ENCODE results near the gene TSPAN9. TPM values are rescaled to one million over a fixed set of nuclear protein-coding genes. Genes with fewer than 3 reads are reported as not detected.

Gene TSPAN9
- total and polyA plus RNA-seq, 9 of the 15 experiments (the other 6 are each of a cell fraction or from before 2014, with no cell fraction given): 0.23 to 2.1 (median 0.60) TPM; not detected in 2

DNA sequence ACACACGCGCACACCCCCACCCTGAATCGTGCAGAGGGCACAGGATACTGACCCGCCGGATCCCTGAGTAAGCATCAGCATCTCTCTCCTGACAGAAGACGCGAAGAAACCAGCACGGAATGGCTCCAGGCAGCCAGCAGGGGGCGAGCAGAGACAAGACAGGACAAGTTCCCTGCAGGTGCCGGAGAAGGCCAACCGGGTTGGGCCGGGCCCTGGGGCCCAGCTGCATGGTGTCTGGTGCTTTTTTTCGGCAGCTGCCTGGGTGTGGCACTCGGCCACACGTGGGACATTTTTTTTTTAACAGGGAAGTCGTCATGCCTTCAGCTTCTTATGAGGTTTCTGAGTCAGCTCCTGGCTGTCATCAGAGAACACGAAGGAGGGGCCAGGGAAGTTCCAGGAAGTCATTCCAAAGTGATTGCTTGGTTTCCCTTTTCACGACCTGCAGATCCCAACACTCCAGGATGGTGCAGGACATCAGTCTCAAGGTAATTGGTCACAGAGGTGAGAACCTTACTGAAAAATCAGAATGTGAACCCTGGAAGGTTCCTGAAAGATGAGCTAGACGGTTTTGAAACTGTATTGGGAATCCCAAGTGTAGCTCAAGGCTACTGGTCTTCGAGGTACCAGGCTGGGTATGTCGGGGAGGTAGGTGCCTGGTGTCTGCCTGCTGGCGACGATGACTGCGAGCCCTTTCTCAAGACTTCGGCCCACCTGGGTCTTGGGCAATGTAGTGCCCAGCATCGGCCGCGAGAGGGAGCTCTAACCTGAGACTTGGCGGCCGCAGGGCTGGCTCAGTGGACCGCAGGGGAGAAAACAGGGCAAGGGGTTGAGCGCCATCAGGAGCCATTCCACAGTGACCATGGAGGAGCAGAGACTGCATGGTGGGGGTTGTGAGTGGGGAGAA lies 223.0 kb downstream of the TSPAN9 start (continued):
- TF ChIP-seq, protein P1, sequence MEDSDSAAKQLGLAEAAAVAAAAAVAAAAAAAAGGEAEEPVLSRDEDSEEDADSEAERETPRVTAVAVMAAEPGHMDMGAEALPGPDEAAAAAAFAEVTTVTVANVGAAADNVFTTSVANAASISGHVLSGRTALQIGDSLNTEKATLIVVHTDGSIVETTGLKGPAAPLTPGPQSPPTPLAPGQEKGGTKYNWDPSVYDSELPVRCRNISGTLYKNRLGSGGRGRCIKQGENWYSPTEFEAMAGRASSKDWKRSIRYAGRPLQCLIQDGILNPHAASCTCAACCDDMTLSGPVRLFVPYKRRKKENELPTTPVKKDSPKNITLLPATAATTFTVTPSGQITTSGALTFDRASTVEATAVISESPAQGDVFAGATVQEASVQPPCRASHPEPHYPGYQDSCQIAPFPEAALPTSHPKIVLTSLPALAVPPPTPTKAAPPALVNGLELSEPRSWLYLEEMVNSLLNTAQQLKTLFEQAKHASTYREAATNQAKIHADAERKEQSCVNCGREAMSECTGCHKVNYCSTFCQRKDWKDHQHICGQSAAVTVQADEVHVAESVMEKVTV (CRISPR knock-in tag; IDR thresholded peaks at IDR 0.05): 0 out of 2 replicates have a peak, but pooled peaks have one; percentile 16
- TF ChIP-seq, protein P2, sequence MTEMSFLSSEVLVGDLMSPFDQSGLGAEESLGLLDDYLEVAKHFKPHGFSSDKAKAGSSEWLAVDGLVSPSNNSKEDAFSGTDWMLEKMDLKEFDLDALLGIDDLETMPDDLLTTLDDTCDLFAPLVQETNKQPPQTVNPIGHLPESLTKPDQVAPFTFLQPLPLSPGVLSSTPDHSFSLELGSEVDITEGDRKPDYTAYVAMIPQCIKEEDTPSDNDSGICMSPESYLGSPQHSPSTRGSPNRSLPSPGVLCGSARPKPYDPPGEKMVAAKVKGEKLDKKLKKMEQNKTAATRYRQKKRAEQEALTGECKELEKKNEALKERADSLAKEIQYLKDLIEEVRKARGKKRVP (CRISPR knock-in tag; IDR thresholded peaks at IDR 0.05): no peak
- TF ChIP-seq, protein P3, sequence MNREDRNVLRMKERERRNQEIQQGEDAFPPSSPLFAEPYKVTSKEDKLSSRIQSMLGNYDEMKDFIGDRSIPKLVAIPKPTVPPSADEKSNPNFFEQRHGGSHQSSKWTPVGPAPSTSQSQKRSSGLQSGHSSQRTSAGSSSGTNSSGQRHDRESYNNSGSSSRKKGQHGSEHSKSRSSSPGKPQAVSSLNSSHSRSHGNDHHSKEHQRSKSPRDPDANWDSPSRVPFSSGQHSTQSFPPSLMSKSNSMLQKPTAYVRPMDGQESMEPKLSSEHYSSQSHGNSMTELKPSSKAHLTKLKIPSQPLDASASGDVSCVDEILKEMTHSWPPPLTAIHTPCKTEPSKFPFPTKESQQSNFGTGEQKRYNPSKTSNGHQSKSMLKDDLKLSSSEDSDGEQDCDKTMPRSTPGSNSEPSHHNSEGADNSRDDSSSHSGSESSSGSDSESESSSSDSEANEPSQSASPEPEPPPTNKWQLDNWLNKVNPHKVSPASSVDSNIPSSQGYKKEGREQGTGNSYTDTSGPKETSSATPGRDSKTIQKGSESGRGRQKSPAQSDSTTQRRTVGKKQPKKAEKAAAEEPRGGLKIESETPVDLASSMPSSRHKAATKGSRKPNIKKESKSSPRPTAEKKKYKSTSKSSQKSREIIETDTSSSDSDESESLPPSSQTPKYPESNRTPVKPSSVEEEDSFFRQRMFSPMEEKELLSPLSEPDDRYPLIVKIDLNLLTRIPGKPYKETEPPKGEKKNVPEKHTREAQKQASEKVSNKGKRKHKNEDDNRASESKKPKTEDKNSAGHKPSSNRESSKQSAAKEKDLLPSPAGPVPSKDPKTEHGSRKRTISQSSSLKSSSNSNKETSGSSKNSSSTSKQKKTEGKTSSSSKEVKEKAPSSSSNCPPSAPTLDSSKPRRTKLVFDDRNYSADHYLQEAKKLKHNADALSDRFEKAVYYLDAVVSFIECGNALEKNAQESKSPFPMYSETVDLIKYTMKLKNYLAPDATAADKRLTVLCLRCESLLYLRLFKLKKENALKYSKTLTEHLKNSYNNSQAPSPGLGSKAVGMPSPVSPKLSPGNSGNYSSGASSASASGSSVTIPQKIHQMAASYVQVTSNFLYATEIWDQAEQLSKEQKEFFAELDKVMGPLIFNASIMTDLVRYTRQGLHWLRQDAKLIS (CRISPR knock-in tag; IDR thresholded peaks at IDR 0.05): no peak
- TF ChIP-seq SMC3 (conservative IDR thresholded peaks at IDR 0.05; ENCODE audit: insufficient read depth, low read depth, low read length) (peak; percentile 53), COPS2 (conservative IDR thresholded peaks at IDR 0.05) (no peak), EP300 (IDR thresholded peaks at IDR 0.05; ENCODE audit: low read length) (no peak), ZNF75A (CRISPR knock-in tag; IDR thresholded peaks at IDR 0.05) (no peak), CHD4 (IDR thresholded peaks at IDR 0.05; ENCODE audit: insufficient read depth, insufficient replicate concordance, low read depth, low read length, poor library complexity, severe bottlenecking) (no peak), FOXA1 (IDR thresholded peaks at IDR 0.05; ENCODE audit: borderline replicate concordance) (no peak), ZFPM2 (CRISPR knock-in tag; IDR thresholded peaks at IDR 0.05) (no peak), ZNF586 (CRISPR knock-in tag; conservative IDR thresholded peaks at IDR 0.05) (no peak), POLR2G (IDR thresholded peaks at IDR 0.05; ENCODE audit: low read depth, low read length) (no peak)
- TF ChIP-seq, protein P4, sequence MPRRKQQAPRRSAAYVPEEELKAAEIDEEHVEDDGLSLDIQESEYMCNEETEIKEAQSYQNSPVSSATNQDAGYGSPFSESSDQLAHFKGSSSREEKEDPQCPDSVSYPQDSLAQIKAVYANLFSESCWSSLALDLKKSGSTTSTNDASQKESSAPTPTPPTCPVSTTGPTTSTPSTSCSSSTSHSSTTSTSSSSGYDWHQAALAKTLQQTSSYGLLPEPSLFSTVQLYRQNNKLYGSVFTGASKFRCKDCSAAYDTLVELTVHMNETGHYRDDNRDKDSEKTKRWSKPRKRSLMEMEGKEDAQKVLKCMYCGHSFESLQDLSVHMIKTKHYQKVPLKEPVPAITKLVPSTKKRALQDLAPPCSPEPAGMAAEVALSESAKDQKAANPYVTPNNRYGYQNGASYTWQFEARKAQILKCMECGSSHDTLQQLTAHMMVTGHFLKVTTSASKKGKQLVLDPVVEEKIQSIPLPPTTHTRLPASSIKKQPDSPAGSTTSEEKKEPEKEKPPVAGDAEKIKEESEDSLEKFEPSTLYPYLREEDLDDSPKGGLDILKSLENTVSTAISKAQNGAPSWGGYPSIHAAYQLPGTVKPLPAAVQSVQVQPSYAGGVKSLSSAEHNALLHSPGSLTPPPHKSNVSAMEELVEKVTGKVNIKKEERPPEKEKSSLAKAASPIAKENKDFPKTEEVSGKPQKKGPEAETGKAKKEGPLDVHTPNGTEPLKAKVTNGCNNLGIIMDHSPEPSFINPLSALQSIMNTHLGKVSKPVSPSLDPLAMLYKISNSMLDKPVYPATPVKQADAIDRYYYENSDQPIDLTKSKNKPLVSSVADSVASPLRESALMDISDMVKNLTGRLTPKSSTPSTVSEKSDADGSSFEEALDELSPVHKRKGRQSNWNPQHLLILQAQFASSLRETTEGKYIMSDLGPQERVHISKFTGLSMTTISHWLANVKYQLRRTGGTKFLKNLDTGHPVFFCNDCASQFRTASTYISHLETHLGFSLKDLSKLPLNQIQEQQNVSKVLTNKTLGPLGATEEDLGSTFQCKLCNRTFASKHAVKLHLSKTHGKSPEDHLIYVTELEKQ (CRISPR knock-in tag; IDR thresholded peaks at IDR 0.05): no peak

Measured in K562 (cell line).